GM19395 (cell line): Measurements from ENCODE around the gene FBN2.
"Not testable (repeated sequence)": the region's sequence is repeated elsewhere in the genome, so short reads cannot be mapped to it uniquely, and the experiment has no call there.

ENCODE experiments used
- ATAC-seq: cut with Tn5 transposase; IDR thresholded peaks from one replicate; pipeline ENCODE4 v1.9.1; 2021; ENCODE audit warnings: mild to moderate bottlenecking, moderate library complexity; ENCODE audit not compliant: unreplicated experiment

FBN2 gene

GRCh38 chr5:128480158-128480557 lies 57.9 kb downstream of the FBN2 start:
- no peak for ATAC-seq

GRCh38 chr5:128478386-128479368 lies 59.4 kb downstream of the FBN2 start:
- no peak for ATAC-seq

DNA sequence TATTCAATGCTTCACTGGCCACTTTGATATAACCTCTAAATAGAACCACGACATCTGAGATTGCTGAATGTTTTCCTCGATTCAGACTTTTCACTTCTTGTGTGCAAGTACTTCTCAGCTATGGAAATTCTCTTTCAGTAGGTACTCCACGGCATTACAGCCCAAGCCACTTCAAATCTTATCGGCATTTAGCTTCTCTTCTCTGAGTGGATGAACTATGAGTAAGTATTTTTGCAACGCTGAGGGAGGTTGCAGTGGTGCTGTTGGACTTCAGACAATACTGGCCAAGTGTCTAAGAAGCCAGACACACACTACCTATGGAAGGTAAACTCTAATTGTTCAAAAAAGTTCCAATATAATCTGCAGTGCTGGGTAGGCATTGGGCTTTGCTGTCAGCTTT lies 60.1 kb downstream of the FBN2 start:
- ATAC-seq: no peak

- ATAC-seq: no peak
These were observed 62.4 kb downstream of the FBN2 start for GRCh38 chr5:128475693-128476092.

- ATAC-seq: no peak
These were observed 65.1 kb downstream of the FBN2 start for GRCh38 chr5:128472919-128473318.

DNA sequence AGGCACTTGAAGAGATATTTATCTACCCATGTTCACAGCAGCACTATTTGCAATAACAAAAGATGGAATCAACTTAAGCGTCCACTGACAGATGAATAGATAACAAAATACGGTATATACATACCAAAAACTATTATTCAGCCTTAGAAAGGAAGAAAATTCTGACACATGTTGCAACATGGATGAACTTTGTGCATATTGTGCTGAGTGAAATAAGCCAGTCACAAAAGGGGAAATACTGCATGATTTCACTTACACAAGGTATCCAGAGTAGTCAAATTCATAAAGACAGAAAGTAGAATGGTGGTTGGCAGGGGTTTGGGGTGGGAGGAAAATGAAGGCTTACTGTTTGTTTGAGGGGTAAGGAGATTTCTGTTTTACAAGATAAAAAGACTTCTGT lies 66.0 kb downstream of the FBN2 start:
- no peak for ATAC-seq

- no peak for ATAC-seq
These were observed 67.4 kb downstream of the FBN2 start for GRCh38 chr5:128470663-128471062.

DNA sequence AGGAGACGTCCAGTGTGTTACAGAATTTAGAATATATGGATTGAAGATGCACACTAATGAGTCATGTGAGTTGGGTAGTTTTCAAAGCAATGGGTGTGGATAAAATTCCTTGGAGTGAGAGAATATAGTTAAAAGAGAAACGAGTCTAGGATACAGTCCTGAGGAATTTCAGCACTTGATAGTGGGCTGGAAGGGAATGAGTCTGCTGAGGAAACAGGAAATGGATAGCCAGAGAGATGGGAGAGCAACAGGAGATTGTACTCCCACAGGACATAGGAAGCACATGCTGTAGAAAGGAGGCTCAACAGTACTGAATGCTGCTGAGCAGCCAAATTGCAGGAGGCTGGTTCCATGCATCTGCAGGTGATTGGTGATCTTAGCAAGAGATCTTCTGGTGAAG lies 68.1 kb downstream of the FBN2 start:
- no peak for ATAC-seq

GRCh38 chr5:128466980-128467379 lies 71.1 kb downstream of the FBN2 start:
- no peak for ATAC-seq

DNA sequence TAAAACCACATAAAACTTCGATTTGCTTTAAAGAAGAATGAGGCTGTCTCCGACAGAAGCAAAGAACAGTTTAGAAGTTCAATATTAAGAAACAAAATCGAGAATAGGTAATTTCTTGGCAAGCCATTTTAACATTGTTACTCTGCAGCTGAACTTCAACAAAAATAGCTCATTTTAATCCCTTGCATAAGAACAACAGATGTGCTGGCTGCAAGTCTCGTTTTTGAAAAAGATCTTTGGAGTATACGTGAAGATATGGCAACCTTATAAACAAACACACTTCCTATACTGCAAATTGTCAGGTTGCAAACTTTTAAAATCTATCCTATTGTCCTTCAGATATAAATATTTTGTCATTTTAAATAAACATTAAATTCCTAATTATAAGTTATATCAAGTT lies 71.5 kb downstream of the FBN2 start:
- no peak for ATAC-seq

- ATAC-seq: no peak
These were observed 73.4 kb downstream of the FBN2 start for GRCh38 chr5:128464596-128464995.

- ATAC-seq: no peak
These were observed 75.7 kb downstream of the FBN2 start for GRCh38 chr5:128462330-128462729.

GRCh38 chr5:128457147-128457915 lies 80.7 kb downstream of the FBN2 start:
- ATAC-seq: not testable (repeated sequence)

DNA sequence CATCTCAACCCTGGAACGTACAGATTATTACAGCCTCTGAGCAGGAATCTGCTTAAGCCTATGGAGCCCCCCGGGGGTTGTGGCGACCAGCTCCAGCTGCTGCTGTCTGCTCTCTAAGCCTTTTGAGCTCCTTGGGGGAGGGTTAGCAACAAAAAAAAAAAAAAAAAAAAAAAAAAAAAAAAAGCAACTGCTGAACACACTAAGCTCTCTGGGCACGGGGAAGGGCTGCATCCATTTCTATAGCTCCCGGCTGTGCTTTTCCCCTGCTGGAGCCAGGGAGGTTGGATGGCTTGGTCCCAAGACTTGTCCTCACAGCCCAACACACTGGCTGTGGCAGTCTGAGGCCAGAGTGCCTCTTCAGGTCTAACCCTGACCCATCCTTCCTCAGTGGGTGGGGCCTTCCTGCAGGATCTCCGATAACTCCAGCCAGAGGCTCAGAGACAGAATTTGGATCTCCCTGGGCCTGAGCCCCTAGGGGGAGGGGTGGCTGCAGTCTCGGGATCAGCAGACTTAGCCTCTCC lies 82.1 kb downstream of the FBN2 start:
- no peak for ATAC-seq

- ATAC-seq: no peak
These were observed 84.9 kb downstream of the FBN2 start for GRCh38 chr5:128453121-128453520.

DNA sequence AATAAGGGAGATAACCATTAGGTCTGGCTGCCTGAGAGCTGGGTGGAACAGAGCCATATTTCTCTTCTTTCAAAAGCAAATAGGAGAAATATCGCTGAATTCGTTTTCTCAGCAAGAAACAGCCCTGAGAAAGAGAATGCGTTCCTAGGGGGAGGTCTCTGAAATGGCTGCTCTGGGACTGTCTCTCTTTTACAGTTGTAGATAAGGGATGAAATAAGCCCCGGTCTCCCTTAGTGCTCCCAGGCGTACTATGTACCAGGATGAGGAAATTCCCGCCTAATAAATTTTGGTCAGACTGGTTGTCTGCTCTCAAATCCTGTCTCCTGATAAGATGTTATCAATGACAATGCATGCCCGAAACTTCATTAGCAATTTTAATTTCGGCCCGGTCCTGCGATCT lies 90.8 kb downstream of the FBN2 start:
- ATAC-seq: not testable (repeated sequence)

DNA sequence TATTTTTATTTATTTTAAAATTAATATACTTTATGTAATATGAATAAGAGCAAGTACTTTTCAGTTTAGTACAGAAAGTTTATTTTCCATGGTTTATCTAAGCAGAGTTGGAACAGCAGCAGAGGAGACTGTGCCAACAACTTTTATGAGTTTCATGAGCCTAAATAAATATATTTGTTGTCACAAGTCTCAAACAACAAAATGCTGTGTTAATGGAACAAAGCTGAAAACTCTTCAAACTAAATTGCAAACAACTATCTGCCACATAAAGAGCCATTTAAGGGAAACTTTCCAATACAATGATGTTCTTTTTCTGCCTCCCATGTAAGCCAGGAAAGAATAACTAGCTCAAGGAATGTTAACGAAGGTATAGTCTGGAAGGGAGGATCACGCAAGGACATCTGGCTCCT lies 96.1 kb downstream of the FBN2 start:
- ATAC-seq: no peak

- ATAC-seq: no peak
These were observed 96.9 kb downstream of the FBN2 start for GRCh38 chr5:128441165-128441564.

GRCh38 chr5:128436749-128437188 lies 101.3 kb downstream of the FBN2 start:
- no peak for ATAC-seq

GRCh38 chr5:128435861-128436260 lies 102.2 kb downstream of the FBN2 start:
- no peak for ATAC-seq

- ATAC-seq: no peak
These were observed 103.1 kb downstream of the FBN2 start for GRCh38 chr5:128434993-128435392.
